ENCODE measurements around the gene PROM1.

Gene PROM1

DNA sequence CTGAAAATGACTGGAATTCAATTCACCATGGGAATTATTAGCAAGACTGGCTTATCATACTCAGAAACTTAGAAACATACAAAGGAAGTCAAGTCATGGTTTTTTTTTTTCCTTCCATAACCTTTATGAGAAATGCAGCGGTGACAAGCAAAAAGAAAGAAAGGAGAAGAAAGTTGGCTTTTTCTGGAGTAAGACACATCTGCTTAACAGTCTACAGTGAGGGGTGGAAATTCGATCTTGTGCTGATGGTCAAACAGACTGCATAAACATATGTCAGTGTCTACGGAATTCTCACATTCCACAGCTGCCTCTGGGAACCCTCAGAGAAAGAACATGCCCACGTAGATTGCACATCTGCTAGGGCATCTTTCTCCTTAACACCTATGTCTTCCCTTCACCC is 54.6 kb downstream of the PROM1 start:
- Histone ChIP-seq H3K9me3 (ENCODE audit: low read length) (no peaks in the 10 kb centered on the region), H3K4me2 (ENCODE audit: low read length) (no peak overlapping the region), H3K9me2 (ENCODE audit: low read depth, low read length) (no peaks in the 10 kb centered on the region), H3K27me3 (ENCODE audit: insufficient read depth, low read length) (no peaks in the 10 kb centered on the region), H4K20me1 (ENCODE audit: insufficient read depth, low read length) (no peaks in the 10 kb centered on the region), H3K4me1 (ENCODE audit: insufficient read depth, low read length, severe bottlenecking) (no peaks in the 10 kb centered on the region), H3K79me2 (ENCODE audit: insufficient read depth, low read length) (no peaks in the 10 kb centered on the region), H3K36me3 (ENCODE audit: insufficient read depth, low read length) (no peaks in the 10 kb centered on the region), H3K9ac (ENCODE audit: low read length) (no peak overlapping the region), H3K4me3 (ENCODE audit: low read depth, low read length, poor library complexity, severe bottlenecking) (no peak overlapping the region), H3K27ac (ENCODE audit: low read depth, low read length, poor library complexity, severe bottlenecking) (no peak overlapping the region), H3F3A (ENCODE audit: insufficient read depth, low read length) (no peaks in the 10 kb centered on the region), H2AFZ (ENCODE audit: low read length) (no peak overlapping the region)
- TF ChIP-seq, protein P1, sequence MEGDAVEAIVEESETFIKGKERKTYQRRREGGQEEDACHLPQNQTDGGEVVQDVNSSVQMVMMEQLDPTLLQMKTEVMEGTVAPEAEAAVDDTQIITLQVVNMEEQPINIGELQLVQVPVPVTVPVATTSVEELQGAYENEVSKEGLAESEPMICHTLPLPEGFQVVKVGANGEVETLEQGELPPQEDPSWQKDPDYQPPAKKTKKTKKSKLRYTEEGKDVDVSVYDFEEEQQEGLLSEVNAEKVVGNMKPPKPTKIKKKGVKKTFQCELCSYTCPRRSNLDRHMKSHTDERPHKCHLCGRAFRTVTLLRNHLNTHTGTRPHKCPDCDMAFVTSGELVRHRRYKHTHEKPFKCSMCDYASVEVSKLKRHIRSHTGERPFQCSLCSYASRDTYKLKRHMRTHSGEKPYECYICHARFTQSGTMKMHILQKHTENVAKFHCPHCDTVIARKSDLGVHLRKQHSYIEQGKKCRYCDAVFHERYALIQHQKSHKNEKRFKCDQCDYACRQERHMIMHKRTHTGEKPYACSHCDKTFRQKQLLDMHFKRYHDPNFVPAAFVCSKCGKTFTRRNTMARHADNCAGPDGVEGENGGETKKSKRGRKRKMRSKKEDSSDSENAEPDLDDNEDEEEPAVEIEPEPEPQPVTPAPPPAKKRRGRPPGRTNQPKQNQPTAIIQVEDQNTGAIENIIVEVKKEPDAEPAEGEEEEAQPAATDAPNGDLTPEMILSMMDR (IDR thresholded peaks at IDR 0.05; ENCODE audit: low read length), result no peak
- no peak for TF ChIP-seq EZH2 (IDR thresholded peaks at IDR 0.05; ENCODE audit: borderline replicate concordance, low read length)

DNA sequence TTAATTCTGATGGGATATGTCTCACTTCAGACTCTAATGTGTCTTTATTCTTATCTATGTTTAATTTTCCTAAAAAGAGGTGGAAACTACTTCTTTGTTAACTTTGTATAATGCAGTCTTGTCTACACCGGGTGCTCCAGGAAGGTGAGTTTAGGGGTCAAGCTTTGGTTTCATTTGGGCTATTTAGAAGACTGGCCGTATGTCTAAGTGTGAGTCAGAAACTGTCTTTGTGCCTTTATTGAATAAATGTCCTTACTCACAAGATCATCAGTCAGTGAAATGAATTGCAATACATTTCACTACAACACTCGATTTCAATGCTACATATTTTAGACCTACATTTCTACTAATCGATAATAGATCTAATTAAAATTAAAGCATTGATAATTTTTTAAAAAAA is 56.2 kb downstream of the PROM1 start:
- no peaks in the 10 kb centered on the region for H3K9me3 ChIP-seq (ENCODE audit: low read length)
- no peaks in the 10 kb centered on the region for H4K20me1 ChIP-seq (ENCODE audit: insufficient read depth, low read length)
- no peaks in the 10 kb centered on the region for H3F3A ChIP-seq (ENCODE audit: insufficient read depth, low read length)
- H3K79me2 ChIP-seq (ENCODE audit: insufficient read depth, low read length), result no peaks in the 10 kb centered on the region
- no peaks in the 10 kb centered on the region for H3K27me3 ChIP-seq (ENCODE audit: insufficient read depth, low read length)
- H2AFZ ChIP-seq (ENCODE audit: low read length), result no peak overlapping the region
- H3K9me2 ChIP-seq (ENCODE audit: low read depth, low read length), result no peaks in the 10 kb centered on the region
- no peak overlapping the region for H3K4me2 ChIP-seq (ENCODE audit: low read length)
- H3K27ac ChIP-seq (ENCODE audit: low read depth, low read length, poor library complexity, severe bottlenecking), result no peak overlapping the region
- H3K36me3 ChIP-seq (ENCODE audit: insufficient read depth, low read length), result no peaks in the 10 kb centered on the region
- no peak overlapping the region for H3K9ac ChIP-seq (ENCODE audit: low read length)
- H3K4me3 ChIP-seq (ENCODE audit: low read depth, low read length, poor library complexity, severe bottlenecking), result no peak overlapping the region
- TF ChIP-seq EZH2 (IDR thresholded peaks at IDR 0.05; ENCODE audit: borderline replicate concordance, low read length), result no peak
- TF ChIP-seq, protein P1 (IDR thresholded peaks at IDR 0.05; ENCODE audit: low read length), result no peak
- no peaks in the 10 kb centered on the region for H3K4me1 ChIP-seq (ENCODE audit: insufficient read depth, low read length, severe bottlenecking)

DNA sequence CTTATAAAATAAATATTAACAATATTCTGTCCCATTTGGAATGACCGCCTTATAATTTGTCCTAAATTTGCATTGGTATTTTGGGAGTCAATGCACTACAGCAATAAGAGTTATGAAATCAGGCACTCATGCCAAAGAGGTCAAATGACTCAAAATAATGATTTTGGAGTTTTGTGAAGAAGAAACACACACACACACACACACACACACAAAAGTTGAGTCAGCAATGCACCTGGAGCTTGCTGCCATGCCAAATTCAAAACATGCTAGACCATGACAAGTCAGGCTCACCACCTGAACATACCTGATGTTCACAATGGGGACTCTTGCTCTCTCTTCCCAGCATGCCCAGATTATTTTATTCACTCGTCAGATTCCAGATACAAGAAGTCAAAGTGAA is 56.7 kb downstream of the PROM1 start:
- Histone ChIP-seq H3K9me2 (ENCODE audit: low read depth, low read length) (no peaks in the 10 kb centered on the region), H3K79me2 (ENCODE audit: insufficient read depth, low read length) (no peaks in the 10 kb centered on the region), H3K9me3 (ENCODE audit: low read length) (no peaks in the 10 kb centered on the region), H3K36me3 (ENCODE audit: insufficient read depth, low read length) (no peaks in the 10 kb centered on the region), H3F3A (ENCODE audit: insufficient read depth, low read length) (no peaks in the 10 kb centered on the region), H4K20me1 (ENCODE audit: insufficient read depth, low read length) (no peaks in the 10 kb centered on the region), H3K4me2 (ENCODE audit: low read length) (no peak overlapping the region), H3K9ac (ENCODE audit: low read length) (no peak overlapping the region), H3K27me3 (ENCODE audit: insufficient read depth, low read length) (no peaks in the 10 kb centered on the region), H3K4me3 (ENCODE audit: low read depth, low read length, poor library complexity, severe bottlenecking) (no peak overlapping the region), H3K4me1 (ENCODE audit: insufficient read depth, low read length, severe bottlenecking) (no peaks in the 10 kb centered on the region), H2AFZ (ENCODE audit: low read length) (no peak overlapping the region), H3K27ac (ENCODE audit: low read depth, low read length, poor library complexity, severe bottlenecking) (no peak overlapping the region)
- TF ChIP-seq, protein P1 (IDR thresholded peaks at IDR 0.05; ENCODE audit: low read length), result no peak
- TF ChIP-seq EZH2 (IDR thresholded peaks at IDR 0.05; ENCODE audit: borderline replicate concordance, low read length), result no peak

Data from OCI-LY1 (cell line).